PC-3 (cell line): Measurements from ENCODE around the gene HNRNPM.

Experiments used
- EZH2 ChIP-seq: fragments of 300-600 bp; sonication (generic); IDR thresholded peaks from one replicate; pipeline ENCODE4 v1.6.1; 2017; ENCODE audit warnings: antibody characterized with exemption, mild to moderate bottlenecking, low read length; ENCODE audit not compliant: unreplicated experiment
- EZH2phosphoT487 ChIP-seq: fragments of 300-600 bp; sonication (generic); IDR thresholded peaks from 2 replicates; pipeline ENCODE4 v1.6.1; 2018; ENCODE audit warnings: mild to moderate bottlenecking, antibody characterized with exemption, low read length, borderline replicate concordance
- TF ChIP-seq, protein P1 (sequence below): fragments of 300-600 bp; sonication (generic); conservative IDR thresholded peaks from 2 replicates; pipeline ENCODE4 v1.5.1; 2017; ENCODE audit warnings: antibody characterized with exemption, low read depth, mild to moderate bottlenecking, low read length

DNA sequence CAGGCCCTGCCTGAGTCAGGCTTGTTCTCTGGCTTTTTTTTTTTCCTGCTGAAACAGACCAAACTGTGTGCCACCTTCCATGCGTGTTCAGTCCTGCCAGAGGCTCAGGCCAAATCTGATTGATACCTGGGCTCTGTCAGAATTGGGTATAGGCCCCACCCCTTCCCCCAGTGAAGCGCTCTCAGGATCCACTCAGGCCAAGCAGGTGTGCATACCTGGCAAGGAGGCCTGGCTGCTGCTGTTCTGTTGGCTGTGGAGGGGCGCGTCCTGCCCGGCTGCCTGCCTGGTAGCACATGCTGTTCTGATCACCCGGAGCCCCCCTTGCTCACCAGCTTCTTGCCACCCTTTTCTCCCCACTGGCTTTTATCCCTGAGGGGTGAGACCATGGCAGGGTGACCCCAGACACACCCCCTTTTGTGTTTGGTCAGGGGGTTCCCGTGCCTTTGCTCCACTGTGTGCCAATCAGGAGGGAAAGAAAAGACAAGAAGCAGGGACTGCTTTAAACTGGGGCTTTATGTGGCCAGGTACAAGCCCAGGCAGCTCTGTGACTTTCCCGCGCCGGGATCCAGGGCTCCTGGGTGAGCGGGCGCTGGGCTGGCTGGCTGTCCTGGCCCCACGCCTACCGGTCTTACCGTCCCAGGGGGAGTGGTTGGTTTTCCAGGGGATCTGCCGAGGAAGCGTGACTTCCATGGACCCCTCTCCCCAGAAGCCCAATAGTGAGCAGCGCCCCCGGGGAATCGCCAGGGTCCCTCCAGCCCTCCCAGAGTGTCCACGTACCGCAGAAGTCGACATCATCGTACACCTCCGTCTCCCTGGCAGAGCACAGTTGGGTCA, 45.0 kb downstream of the HNRNPM start:
- TF ChIP-seq, protein P1, sequence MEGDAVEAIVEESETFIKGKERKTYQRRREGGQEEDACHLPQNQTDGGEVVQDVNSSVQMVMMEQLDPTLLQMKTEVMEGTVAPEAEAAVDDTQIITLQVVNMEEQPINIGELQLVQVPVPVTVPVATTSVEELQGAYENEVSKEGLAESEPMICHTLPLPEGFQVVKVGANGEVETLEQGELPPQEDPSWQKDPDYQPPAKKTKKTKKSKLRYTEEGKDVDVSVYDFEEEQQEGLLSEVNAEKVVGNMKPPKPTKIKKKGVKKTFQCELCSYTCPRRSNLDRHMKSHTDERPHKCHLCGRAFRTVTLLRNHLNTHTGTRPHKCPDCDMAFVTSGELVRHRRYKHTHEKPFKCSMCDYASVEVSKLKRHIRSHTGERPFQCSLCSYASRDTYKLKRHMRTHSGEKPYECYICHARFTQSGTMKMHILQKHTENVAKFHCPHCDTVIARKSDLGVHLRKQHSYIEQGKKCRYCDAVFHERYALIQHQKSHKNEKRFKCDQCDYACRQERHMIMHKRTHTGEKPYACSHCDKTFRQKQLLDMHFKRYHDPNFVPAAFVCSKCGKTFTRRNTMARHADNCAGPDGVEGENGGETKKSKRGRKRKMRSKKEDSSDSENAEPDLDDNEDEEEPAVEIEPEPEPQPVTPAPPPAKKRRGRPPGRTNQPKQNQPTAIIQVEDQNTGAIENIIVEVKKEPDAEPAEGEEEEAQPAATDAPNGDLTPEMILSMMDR, result no peak
- TF ChIP-seq EZH2 (no peak), EZH2phosphoT487 (no peak)
